Liver (tissue), 3 donors: ENCODE measurements around the gene XYLT2.

Experiments
- GABPA ChIP-seq, 2 donors: IDR thresholded peaks in 1 of 2; conservative IDR thresholded peaks in 1 of 2; 2 replicates each; pipeline ENCODE4 v1.6.1; 2016; ENCODE audit warnings: antibody characterized with exemption in 2 of 2, mild to moderate bottlenecking in 1 of 2, moderate library complexity in 1 of 2
- TAF1 ChIP-seq: conservative IDR thresholded peaks from 2 replicates; pipeline ENCODE4 v1.6.1; 2016; ENCODE audit warnings: antibody characterized with exemption, mild to moderate bottlenecking
- TF ChIP-seq, protein P1 (sequence below): fragments of 150-350 bp; IDR thresholded peaks from 2 replicates; pipeline ENCODE4 v1.5.1; 2017; ENCODE audit warnings: improper control_type of control experiment, low read depth, low read length; ENCODE audit not compliant: missing input control
- TF ChIP-seq, protein P2 (sequence below): IDR thresholded peaks from 2 replicates; pipeline ENCODE4 v1.6.1; 2016; ENCODE audit warnings: antibody characterized with exemption, mild to moderate bottlenecking
- TF ChIP-seq, protein P3 (sequence below): IDR thresholded peaks from 2 replicates; pipeline ENCODE4 v1.6.1; 2016; ENCODE audit warnings: antibody characterized with exemption
- donor health status: healthy.
- donor health status: healthy.

DNA sequence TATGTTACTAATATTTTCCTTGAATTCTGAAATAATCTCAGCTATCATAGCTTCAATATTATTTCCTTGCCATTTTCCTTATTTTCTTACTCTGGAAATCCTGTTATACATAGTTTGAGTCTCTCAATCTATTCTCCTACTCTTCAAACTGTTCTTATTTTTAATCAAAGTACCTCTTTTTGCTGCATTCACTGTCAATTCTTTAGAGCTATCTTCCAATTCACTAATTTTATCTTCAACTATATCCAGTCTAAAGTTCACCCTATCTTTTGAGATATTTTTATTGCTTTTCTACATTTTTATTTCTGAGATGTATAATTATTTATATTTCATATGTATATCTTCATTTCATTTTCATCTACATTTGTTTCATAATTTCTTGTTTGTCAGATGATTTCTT, 7.3 kb upstream of the XYLT2 start:
- TF ChIP-seq, protein P1, sequence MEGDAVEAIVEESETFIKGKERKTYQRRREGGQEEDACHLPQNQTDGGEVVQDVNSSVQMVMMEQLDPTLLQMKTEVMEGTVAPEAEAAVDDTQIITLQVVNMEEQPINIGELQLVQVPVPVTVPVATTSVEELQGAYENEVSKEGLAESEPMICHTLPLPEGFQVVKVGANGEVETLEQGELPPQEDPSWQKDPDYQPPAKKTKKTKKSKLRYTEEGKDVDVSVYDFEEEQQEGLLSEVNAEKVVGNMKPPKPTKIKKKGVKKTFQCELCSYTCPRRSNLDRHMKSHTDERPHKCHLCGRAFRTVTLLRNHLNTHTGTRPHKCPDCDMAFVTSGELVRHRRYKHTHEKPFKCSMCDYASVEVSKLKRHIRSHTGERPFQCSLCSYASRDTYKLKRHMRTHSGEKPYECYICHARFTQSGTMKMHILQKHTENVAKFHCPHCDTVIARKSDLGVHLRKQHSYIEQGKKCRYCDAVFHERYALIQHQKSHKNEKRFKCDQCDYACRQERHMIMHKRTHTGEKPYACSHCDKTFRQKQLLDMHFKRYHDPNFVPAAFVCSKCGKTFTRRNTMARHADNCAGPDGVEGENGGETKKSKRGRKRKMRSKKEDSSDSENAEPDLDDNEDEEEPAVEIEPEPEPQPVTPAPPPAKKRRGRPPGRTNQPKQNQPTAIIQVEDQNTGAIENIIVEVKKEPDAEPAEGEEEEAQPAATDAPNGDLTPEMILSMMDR: no peak
- TF ChIP-seq GABPA (IDR thresholded peaks at IDR 0.05 in 1 of 2, conservative IDR thresholded peaks at IDR 0.05 in 1 of 2) (no peak), TAF1 (no peak)
- TF ChIP-seq, protein P2, sequence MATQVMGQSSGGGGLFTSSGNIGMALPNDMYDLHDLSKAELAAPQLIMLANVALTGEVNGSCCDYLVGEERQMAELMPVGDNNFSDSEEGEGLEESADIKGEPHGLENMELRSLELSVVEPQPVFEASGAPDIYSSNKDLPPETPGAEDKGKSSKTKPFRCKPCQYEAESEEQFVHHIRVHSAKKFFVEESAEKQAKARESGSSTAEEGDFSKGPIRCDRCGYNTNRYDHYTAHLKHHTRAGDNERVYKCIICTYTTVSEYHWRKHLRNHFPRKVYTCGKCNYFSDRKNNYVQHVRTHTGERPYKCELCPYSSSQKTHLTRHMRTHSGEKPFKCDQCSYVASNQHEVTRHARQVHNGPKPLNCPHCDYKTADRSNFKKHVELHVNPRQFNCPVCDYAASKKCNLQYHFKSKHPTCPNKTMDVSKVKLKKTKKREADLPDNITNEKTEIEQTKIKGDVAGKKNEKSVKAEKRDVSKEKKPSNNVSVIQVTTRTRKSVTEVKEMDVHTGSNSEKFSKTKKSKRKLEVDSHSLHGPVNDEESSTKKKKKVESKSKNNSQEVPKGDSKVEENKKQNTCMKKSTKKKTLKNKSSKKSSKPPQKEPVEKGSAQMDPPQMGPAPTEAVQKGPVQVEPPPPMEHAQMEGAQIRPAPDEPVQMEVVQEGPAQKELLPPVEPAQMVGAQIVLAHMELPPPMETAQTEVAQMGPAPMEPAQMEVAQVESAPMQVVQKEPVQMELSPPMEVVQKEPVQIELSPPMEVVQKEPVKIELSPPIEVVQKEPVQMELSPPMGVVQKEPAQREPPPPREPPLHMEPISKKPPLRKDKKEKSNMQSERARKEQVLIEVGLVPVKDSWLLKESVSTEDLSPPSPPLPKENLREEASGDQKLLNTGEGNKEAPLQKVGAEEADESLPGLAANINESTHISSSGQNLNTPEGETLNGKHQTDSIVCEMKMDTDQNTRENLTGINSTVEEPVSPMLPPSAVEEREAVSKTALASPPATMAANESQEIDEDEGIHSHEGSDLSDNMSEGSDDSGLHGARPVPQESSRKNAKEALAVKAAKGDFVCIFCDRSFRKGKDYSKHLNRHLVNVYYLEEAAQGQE: no peak
- TF ChIP-seq, protein P3, sequence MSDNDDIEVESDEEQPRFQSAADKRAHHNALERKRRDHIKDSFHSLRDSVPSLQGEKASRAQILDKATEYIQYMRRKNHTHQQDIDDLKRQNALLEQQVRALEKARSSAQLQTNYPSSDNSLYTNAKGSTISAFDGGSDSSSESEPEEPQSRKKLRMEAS: no peak
